Osteocyte (in vitro differentiated cells): ENCODE results near the gene EVPL. TPM values are rescaled to one million over a fixed set of nuclear protein-coding genes. Genes with fewer than 3 reads are reported as not detected.

Experiments used
- DNase-seq: peaks from one replicate; pipeline ENCODE4 v3.0.0; 2021; ENCODE audit warnings: mixed read lengths; ENCODE audit not compliant: unreplicated experiment; ENCODE audit errors: extremely low spot score
- H3K27ac Mint-ChIP-seq: one replicate; pipeline ENCODE4 v1.8.0; 2021; ENCODE audit warnings: mild to moderate bottlenecking, mixed read lengths; ENCODE audit not compliant: unreplicated experiment
- H3K27me3 Mint-ChIP-seq: one replicate; pipeline ENCODE4 v1.8.0; 2021; ENCODE audit warnings: mixed read lengths; ENCODE audit not compliant: unreplicated experiment
- H3K36me3 Mint-ChIP-seq: one replicate; pipeline ENCODE4 v1.8.0; 2021; ENCODE audit warnings: mixed read lengths; ENCODE audit not compliant: unreplicated experiment
- H3K4me1 Mint-ChIP-seq: one replicate; pipeline ENCODE4 v1.8.0; 2021; ENCODE audit warnings: mixed read lengths; ENCODE audit not compliant: unreplicated experiment
- H3K4me3 Mint-ChIP-seq: one replicate; pipeline ENCODE4 v1.8.0; 2021; ENCODE audit warnings: mild to moderate bottlenecking, moderate library complexity, mixed read lengths; ENCODE audit not compliant: unreplicated experiment
- H3K9me3 Mint-ChIP-seq: one replicate; pipeline ENCODE4 v1.8.0; 2021; ENCODE audit warnings: mixed read lengths; ENCODE audit not compliant: unreplicated experiment
- CTCF ChIP-seq: fragments of 200-600 bp; sonication (generic); IDR thresholded peaks from 2 replicates; pipeline ENCODE4 v1.5.0; 2021; ENCODE audit warnings: antibody characterized with exemption, mild to moderate bottlenecking, moderate library complexity
- total RNA-seq: library from RNA; stranded (reverse); gene quantifications from 2 replicates; pipeline ENCODE4 v1.2.1, GENCODE V29; 2021

Gene EVPL
- total RNA-seq, 1 donor from 2014 or later, result not detected

- Mint-ChIP-seq H3K36me3 (peaks cover 1% of the 10 kb centered on the region), H3K4me1 (peaks cover 60% of the 10 kb centered on the region), H3K27me3 (no peaks in the 10 kb centered on the region), H3K4me3 (peak overlapping the region; percentile 94), H3K27ac (peak overlapping the region; percentile 100), H3K9me3 (no peaks in the 10 kb centered on the region)
- no peak for TF ChIP-seq CTCF
- no peak for DNase-seq
Measured at GRCh38 chr17:75980188-75981018, 46.7 kb downstream of the EVPL start.

- Mint-ChIP-seq H3K9me3 (no peaks in the 10 kb centered on the region), H3K27ac (peak overlapping the region; percentile 100), H3K27me3 (no peaks in the 10 kb centered on the region), H3K36me3 (peaks cover 1% of the 10 kb centered on the region), H3K4me3 (peak overlapping the region; percentile 94), H3K4me1 (peaks cover 61% of the 10 kb centered on the region)
- TF ChIP-seq CTCF, result no peak
- DNase-seq, result no peak
Measured at GRCh38 chr17:75979705-75980187, 47.4 kb downstream of the EVPL start.

GRCh38 chr17:75978938-75979704 lies 48.0 kb downstream of the EVPL start, which contains the start of the genes ACOX1 and TEN1:
ACOX1 (minus strand) TSS chr17:75979166; CDS start chr17:75979073, 93 bp downstream.
TEN1 (plus strand) TSS chr17:75979240; CDS start chr17:75986193, 6,953 bp downstream.
- no peaks in the 10 kb centered on the region for H3K27me3 Mint-ChIP-seq
- H3K4me1 Mint-ChIP-seq, result peaks cover 59% of the 10 kb centered on the region
- H3K4me3 Mint-ChIP-seq, result peak within 1 kb of the TSS; percentile 94
- TF ChIP-seq CTCF, result peak; percentile 50
- peaks cover 1% of the 10 kb centered on the region for H3K36me3 Mint-ChIP-seq
- H3K9me3 Mint-ChIP-seq, result no peaks in the 10 kb centered on the region
- H3K27ac Mint-ChIP-seq, result peak within 1 kb of the TSS; percentile 100
- DNase-seq, result peak; percentile 98

- Mint-ChIP-seq H3K4me3 (peak overlapping the region; percentile 46), H3K4me1 (peaks cover 43% of the 10 kb centered on the region), H3K27me3 (no peaks in the 10 kb centered on the region), H3K9me3 (no peaks in the 10 kb centered on the region), H3K27ac (peak overlapping the region; percentile 2), H3K36me3 (peaks cover 17% of the 10 kb centered on the region)
- DNase-seq, result no peak
- TF ChIP-seq CTCF, result no peak
Measured at GRCh38 chr17:75976175-75976848, 50.8 kb downstream of the EVPL start.
